Caco-2 (cell line): Measurements from ENCODE around the gene MAP2K4. TPM values are rescaled to one million over a fixed set of nuclear protein-coding genes. Genes with fewer than 3 reads are reported as not detected.

ENCODE experiments used
- BruUV-seq: library from RNA; stranded (reverse); fragments of 400-500 nt; replicated peaks from 2 replicates; lab custom pipeline; 2021; lab: Mats Ljungman, UMichigan
- CTCF ChIA-PET: fragments of 300-600 bp; sonication (Branson Sonifier 250); formaldehyde crosslinking; loops from one replicate; lab custom pipeline; 2022; ENCODE audit warnings: antibody characterized with exemption; lab: Charles Lee
- POLR2A ChIA-PET: fragments of 300-600 bp; sonication (Branson Sonifier 250); formaldehyde crosslinking; loops from one replicate; lab custom pipeline; 2022; ENCODE audit warnings: antibody characterized with exemption; lab: Charles Lee
- DNase-seq, 2 experiments: peaks; one replicate each; pipeline versions ENCODE4 v3.0.0 to v3.0.0-alpha.2; 2020 to 2022
- H3K27me3 ChIP-seq: replicated peaks from 2 replicates; pipeline ENCODE4 v1.6.0; 2011; ENCODE audit warnings: low read length; ENCODE audit not compliant: control insufficient read depth, insufficient read depth
- H3K36me3 ChIP-seq: 2 replicates; pipeline ENCODE4 v1.5.1; 2011; ENCODE audit warnings: low read length; ENCODE audit not compliant: control insufficient read depth, insufficient read depth
- H3K4me1 ChIP-seq: fragments of 250-450 bp; sonication (Bioruptor Pico); 2 replicates; pipeline ENCODE4 v1.5.1; 2020; ENCODE audit warnings: mild to moderate bottlenecking
- H3K4me3 ChIP-seq: 2 replicates; pipeline ENCODE4 v1.5.1; 2011; ENCODE audit warnings: low read depth, mild to moderate bottlenecking, control low read depth, low read length
- H3K9me3 ChIP-seq: fragments of 250-450 bp; sonication (Bioruptor Pico); 2 replicates; pipeline ENCODE4 v1.5.1; 2020; ENCODE audit warnings: mild to moderate bottlenecking, moderate library complexity
- H3K27ac Mint-ChIP-seq: one replicate; pipeline ENCODE4 v1.8.0; 2022; ENCODE audit warnings: mixed read lengths; ENCODE audit not compliant: unreplicated experiment
- H3K27me3 Mint-ChIP-seq: one replicate; pipeline ENCODE4 v1.8.0; 2022; ENCODE audit warnings: mixed read lengths; ENCODE audit not compliant: insufficient read depth, unreplicated experiment
- H3K36me3 Mint-ChIP-seq: one replicate; pipeline ENCODE4 v1.8.0; 2022; ENCODE audit warnings: mild to moderate bottlenecking, mixed read lengths; ENCODE audit not compliant: insufficient read depth, unreplicated experiment
- H3K4me1 Mint-ChIP-seq: one replicate; pipeline ENCODE4 v1.8.0; 2022; ENCODE audit warnings: low read depth, mixed read lengths; ENCODE audit not compliant: unreplicated experiment
- H3K4me3 Mint-ChIP-seq: one replicate; pipeline ENCODE4 v1.8.0; 2022; ENCODE audit warnings: mild to moderate bottlenecking, moderate library complexity, mixed read lengths; ENCODE audit not compliant: unreplicated experiment
- H3K9me3 Mint-ChIP-seq: one replicate; pipeline ENCODE4 v1.8.0; 2022; ENCODE audit warnings: mixed read lengths; ENCODE audit not compliant: unreplicated experiment
- intact Hi-C: fragments of 100-400 bp; cut with micrococcal nuclease; formaldehyde crosslinking; loops from one replicate; pipeline ENCODE4 v1.10.0; 2022; ENCODE audit not compliant: unreplicated experiment
- total RNA-seq: library from RNA; stranded (reverse); gene quantifications from 2 replicates; pipeline ENCODE4 v1.2.3, GENCODE V29; 2022
- TF ChIP-seq, protein P1 (sequence below), 2 experiments: fragments of 200-600 bp in 1 of 2; IDR thresholded peaks; 1 replicate in 1 of 2; 2 replicates in 1 of 2; pipeline versions ENCODE4 v1.5.1 to v1.8.0; 2011 to 2022; ENCODE audit warnings: antibody characterized with exemption in 1 of 2, control low read depth in 1 of 2, inconsistent platforms in 1 of 2, low read depth in 1 of 2, low read length in 1 of 2, mild to moderate bottlenecking in 1 of 2, moderate library complexity in 1 of 2; ENCODE audit not compliant: insufficient read depth in 1 of 2, severe bottlenecking in 1 of 2, unreplicated experiment in 1 of 2

The MAP2K4 gene
- total RNA-seq, 1 experiment from 2014 or later: 20.9 TPM

DNA sequence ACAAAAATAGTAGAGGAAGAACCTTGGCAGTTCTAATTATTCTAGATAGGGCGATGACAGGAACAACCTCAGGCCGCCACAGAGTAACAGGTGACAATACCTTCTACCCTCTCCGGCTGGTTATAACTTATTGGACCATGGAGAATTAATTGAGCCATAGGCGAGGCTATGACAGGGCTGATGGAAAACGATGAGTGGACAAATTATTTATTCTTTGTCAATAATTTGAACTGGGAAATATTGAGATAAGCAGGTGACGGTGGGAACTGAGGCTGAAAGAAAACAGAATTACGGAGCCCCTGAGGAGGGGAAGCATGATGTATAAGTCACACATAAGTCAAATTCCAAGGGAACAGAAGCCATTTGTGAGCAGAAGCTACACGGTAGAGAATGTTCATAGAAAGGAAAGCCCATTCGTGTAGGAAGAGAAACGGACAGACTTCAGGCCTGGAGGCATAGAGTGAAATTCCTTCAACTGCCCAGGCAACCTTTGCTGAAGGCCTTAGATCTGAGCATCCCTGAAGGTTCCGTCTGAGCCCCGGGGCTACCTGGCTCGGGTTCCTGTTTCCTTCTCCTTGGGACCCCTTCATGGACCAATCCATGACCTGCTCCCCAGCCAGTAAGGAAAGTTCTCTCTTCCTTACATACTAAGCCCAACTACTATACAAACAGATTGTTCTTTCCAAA lies 158.1 kb downstream of the MAP2K4 start:
- CTCF ChIA-PET: no interaction called here
- Mint-ChIP-seq H3K27ac (no peak overlapping the region), H3K36me3 (no peaks in the 10 kb centered on the region), H3K9me3 (no peaks in the 10 kb centered on the region), H3K4me3 (no peak overlapping the region), H3K27me3 (no peaks in the 10 kb centered on the region), H3K4me1 (no peaks in the 10 kb centered on the region)
- H3K36me3 ChIP-seq: no peaks in the 10 kb centered on the region
- TF ChIP-seq, protein P1, sequence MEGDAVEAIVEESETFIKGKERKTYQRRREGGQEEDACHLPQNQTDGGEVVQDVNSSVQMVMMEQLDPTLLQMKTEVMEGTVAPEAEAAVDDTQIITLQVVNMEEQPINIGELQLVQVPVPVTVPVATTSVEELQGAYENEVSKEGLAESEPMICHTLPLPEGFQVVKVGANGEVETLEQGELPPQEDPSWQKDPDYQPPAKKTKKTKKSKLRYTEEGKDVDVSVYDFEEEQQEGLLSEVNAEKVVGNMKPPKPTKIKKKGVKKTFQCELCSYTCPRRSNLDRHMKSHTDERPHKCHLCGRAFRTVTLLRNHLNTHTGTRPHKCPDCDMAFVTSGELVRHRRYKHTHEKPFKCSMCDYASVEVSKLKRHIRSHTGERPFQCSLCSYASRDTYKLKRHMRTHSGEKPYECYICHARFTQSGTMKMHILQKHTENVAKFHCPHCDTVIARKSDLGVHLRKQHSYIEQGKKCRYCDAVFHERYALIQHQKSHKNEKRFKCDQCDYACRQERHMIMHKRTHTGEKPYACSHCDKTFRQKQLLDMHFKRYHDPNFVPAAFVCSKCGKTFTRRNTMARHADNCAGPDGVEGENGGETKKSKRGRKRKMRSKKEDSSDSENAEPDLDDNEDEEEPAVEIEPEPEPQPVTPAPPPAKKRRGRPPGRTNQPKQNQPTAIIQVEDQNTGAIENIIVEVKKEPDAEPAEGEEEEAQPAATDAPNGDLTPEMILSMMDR (IDR thresholded peaks at IDR 0.05; ENCODE audit: insufficient read depth in 1 of 2, low read depth in 1 of 2, low read length in 1 of 2, severe bottlenecking in 1 of 2, unreplicated experiment in 1 of 2): no peak
- POLR2A ChIA-PET: no interaction called here
- intact Hi-C loops: no loop called here
- no TSS peak for BruUV-seq
- DNase-seq: no peak
- no peak overlapping the region for H3K4me3 ChIP-seq
- no peaks in the 10 kb centered on the region for H3K4me1 ChIP-seq
- no peaks in the 10 kb centered on the region for H3K27me3 ChIP-seq
- H3K9me3 ChIP-seq: no peaks in the 10 kb centered on the region

DNA sequence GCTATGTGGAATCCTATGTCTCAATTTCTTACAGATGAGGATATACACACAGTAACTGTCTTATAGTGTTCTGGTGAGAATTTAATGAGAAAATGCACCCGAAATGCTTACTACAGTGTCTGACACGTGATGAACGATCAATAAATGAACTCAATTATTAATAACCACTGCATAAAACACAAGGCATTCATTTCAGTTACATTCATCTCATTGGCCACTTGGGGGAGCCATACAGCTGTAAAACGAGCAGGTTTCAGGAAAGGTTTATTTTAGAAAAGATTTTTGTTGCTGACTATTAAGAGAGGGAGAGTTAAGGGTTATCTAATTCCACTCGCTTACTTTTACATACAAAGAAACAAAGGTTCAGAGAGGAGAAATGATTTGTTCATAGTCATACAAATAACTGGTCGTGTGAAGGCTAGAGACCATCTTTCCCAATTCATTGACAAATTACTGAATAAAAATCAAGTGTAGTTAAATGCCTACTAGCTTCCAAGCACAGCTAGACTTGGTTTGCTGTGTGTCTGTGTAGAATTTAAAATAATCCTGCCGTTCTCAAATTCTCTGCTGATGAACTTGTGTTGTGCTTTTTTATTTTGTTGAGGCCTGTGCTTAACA lies 160.1 kb downstream of the MAP2K4 start:
- H3K9me3 ChIP-seq: no peaks in the 10 kb centered on the region
- Mint-ChIP-seq H3K36me3 (no peaks in the 10 kb centered on the region), H3K4me1 (no peaks in the 10 kb centered on the region), H3K27me3 (no peaks in the 10 kb centered on the region), H3K27ac (no peak overlapping the region), H3K4me3 (no peak overlapping the region), H3K9me3 (no peaks in the 10 kb centered on the region)
- BruUV-seq: no TSS peak
- ChIA-PET CTCF (no interaction called here), POLR2A (no interaction called here)
- no peaks in the 10 kb centered on the region for H3K27me3 ChIP-seq
- intact Hi-C loops: loop anchor here (1.0 kb wide), 1 partner anchor 487 kb away; no protein-coding TSS in a partner anchor
- H3K4me3 ChIP-seq: no peak overlapping the region
- peak in 1 of 2 experiments; percentile 10 for DNase-seq
- no peaks in the 10 kb centered on the region for H3K4me1 ChIP-seq
- TF ChIP-seq, protein P1 (IDR thresholded peaks at IDR 0.05; ENCODE audit: insufficient read depth in 1 of 2, low read depth in 1 of 2, low read length in 1 of 2, severe bottlenecking in 1 of 2, unreplicated experiment in 1 of 2): peak; percentile 38
- H3K36me3 ChIP-seq: no peaks in the 10 kb centered on the region

DNA sequence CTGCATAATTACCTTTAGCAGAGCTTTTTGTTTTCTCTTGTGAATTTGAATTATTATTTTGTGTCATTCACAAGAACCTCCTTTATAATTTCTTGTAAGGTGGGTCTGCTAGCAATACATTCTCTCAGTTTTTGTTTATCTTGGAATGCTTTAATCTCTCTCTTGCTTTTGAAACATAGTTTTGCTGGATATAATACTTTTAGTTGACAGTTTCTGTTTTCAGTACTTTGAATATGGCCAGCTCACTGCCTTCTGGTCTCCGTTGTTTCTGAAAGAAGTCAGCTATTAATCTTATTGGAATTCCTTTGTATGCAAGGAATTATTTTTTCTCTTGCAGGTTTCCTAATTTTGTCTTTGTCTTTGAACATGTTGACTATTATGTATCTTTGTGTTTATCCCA lies 167.0 kb downstream of the MAP2K4 start:
- BruUV-seq: no TSS peak
- Histone ChIP-seq H3K36me3 (no peaks in the 10 kb centered on the region), H3K9me3 (no peaks in the 10 kb centered on the region), H3K4me3 (no peak overlapping the region), H3K4me1 (no peaks in the 10 kb centered on the region), H3K27me3 (no peaks in the 10 kb centered on the region)
- H3K4me1 Mint-ChIP-seq: no peaks in the 10 kb centered on the region
- no peak overlapping the region for H3K4me3 Mint-ChIP-seq
- TF ChIP-seq, protein P1 (IDR thresholded peaks at IDR 0.05; ENCODE audit: insufficient read depth in 1 of 2, low read depth in 1 of 2, low read length in 1 of 2, severe bottlenecking in 1 of 2, unreplicated experiment in 1 of 2): no peak
- no peak overlapping the region for H3K27ac Mint-ChIP-seq
- intact Hi-C loops: no loop called here
- H3K27me3 Mint-ChIP-seq: no peaks in the 10 kb centered on the region
- ChIA-PET POLR2A (no interaction called here), CTCF (no interaction called here)
- no peak for DNase-seq
- H3K36me3 Mint-ChIP-seq: no peaks in the 10 kb centered on the region
- no peaks in the 10 kb centered on the region for H3K9me3 Mint-ChIP-seq
